H1 (cell line): ENCODE results near the gene RPP25. TPM values are rescaled to one million over a fixed set of nuclear protein-coding genes. Genes with fewer than 3 reads are reported as not detected.

Experiments
- BRCA1 ChIP-seq: IDR thresholded peaks from 2 replicates; pipeline ENCODE4 v1.6.1; 2012; ENCODE audit warnings: low read depth, low read length, improper control_type of control experiment
- RXRA ChIP-seq: IDR thresholded peaks from 2 replicates; pipeline ENCODE4 v1.6.1; 2011; ENCODE audit warnings: low read depth, mild to moderate bottlenecking, low read length, moderate library complexity; ENCODE audit not compliant: insufficient read depth
- polyA plus RNA-seq, 7 experiments: library from polyadenylated mRNA; depleted of rRNA in 3 of 7; stranded (reverse) in 5 of 7; unstranded in 2 of 7; fragments of >200 nt in 5 of 7; fragments of 200-250 nt in 2 of 7; gene quantifications; 1 replicate in 5 of 7; 2 replicates in 1 of 7; 4 replicates in 1 of 7; pipeline versions ENCODE4 v1.2.1 to v1.2.3, GENCODE V29; 2011 to 2013; ENCODE audit warnings: missing spikeins in 2 of 7, mixed read lengths in 2 of 7
- total RNA-seq: library from RNA; stranded (reverse); fragmentation: NEBNext Ultra II Directional; extraction: Animal tissue kit (Norgen Biotek cat#: 25700); gene quantifications from 2 replicates; pipeline ENCODE4 v1.2.1, GENCODE V29; 2021

RPP25 gene
- total and polyA plus RNA-seq, 2 of the 8 experiments (the other 6 are each of a cell fraction or from before 2014, with no cell fraction given) = 17.4 to 19.8 TPM

- no peak for TF ChIP-seq BRCA1
- no peak for TF ChIP-seq RXRA
- TF ChIP-seq, all 59 proteins: peak for 0
Measured at GRCh38 chr15:74960995-74961588, 4.5 kb upstream of the RPP25 start (continued).
